Testis (tissue), 3 donors: Measurements from ENCODE around the gene CALR. TPM values are rescaled to one million over a fixed set of nuclear protein-coding genes. Genes with fewer than 3 reads are reported as not detected.

ENCODE experiments used
- DNase-seq: peaks from one replicate; pipeline ENCODE4 v3.0.0-alpha.2; 2019
- H3K27ac ChIP-seq, 2 donors: fragments of 200-600 bp; sonication (generic); one replicate each; pipeline ENCODE4 v1.5.1; 2019
- H3K27me3 ChIP-seq: fragments of 200-600 bp; sonication (generic); one replicate; pipeline ENCODE4 v1.5.1; 2019
- H3K36me3 ChIP-seq: fragments of 200-600 bp; sonication (generic); one replicate; pipeline ENCODE4 v1.5.1; 2017; ENCODE audit warnings: low read depth; ENCODE audit errors: missing control alignments
- H3K4me1 ChIP-seq: fragments of 200-600 bp; sonication (generic); one replicate; pipeline ENCODE4 v1.5.1; 2019
- H3K4me3 ChIP-seq, 2 donors: fragments of 200-600 bp; sonication (generic); one replicate each; pipeline ENCODE4 v1.5.1; 2017 to 2019
- H3K9me3 ChIP-seq: fragments of 200-600 bp; sonication (generic); one replicate; pipeline ENCODE4 v1.5.1; 2017
- POLR2A ChIP-seq: fragments of 450-650 bp; IDR thresholded peaks from one replicate; pipeline ENCODE4 v1.6.1; 2017; ENCODE audit warnings: antibody characterized with exemption, mild to moderate bottlenecking, moderate library complexity
- WGBS, 2 donors: methylation state at CpG; one replicate each; pipeline ENCODE4 v1.1.5; 2018; 5-methylcytosine and 5-hydroxymethylcytosine counted together
- intact Hi-C: fragments of 100-400 bp; cut with DNase I; formaldehyde crosslinking; loops from one replicate; pipeline ENCODE4 v1.15.1; 2023; ENCODE audit warnings: low total_unique reads
- polyA plus RNA-seq: library from polyadenylated mRNA; stranded (reverse); fragments of 350-450 nt; fragmentation: Illumina TruSeq; extraction: RNeasy Lipid Tissue Mini Kit (QIAGEN cat#74804); gene quantifications from one replicate; pipeline ENCODE4 v1.2.3, GENCODE V29; 2014; ENCODE audit warnings: low read depth, low replicate concordance; ENCODE audit not compliant: insufficient read depth
- total RNA-seq, 2 donors: library from RNA; depleted of rRNA; stranded (reverse); fragments of >200 nt; gene quantifications; one replicate each; pipeline ENCODE4 v1.2.3, GENCODE V29; 2016
- TF ChIP-seq, protein P1 (sequence below), 3 experiments: fragments of 450-650 bp in 2 of 3; fragments of 200-600 bp in 1 of 3; sonication (generic) in 1 of 3; IDR thresholded peaks; one replicate each; pipeline ENCODE4 v1.5.1; 2016 to 2019; ENCODE audit warnings: antibody characterized with exemption in 3 of 3, mild to moderate bottlenecking in 2 of 3, moderate library complexity in 1 of 3

Gene CALR
- total and polyA plus RNA-seq, 3 donors from 2014 or later, result 389 to 538 (median 467) TPM

GRCh38 chr19:12933287-12934072, 4.9 kb upstream of the CALR start, which contains the start of gene FARSA:
TSS of gene FARSA (minus strand) at chr19:12933711. CDS start at chr19:12933696, 15 bp downstream.
- H3K27me3 ChIP-seq, result no peaks in the 10 kb centered on the region
- intact Hi-C loops, result no loop called here
- no peak for TF ChIP-seq POLR2A
- TF ChIP-seq, protein P1, sequence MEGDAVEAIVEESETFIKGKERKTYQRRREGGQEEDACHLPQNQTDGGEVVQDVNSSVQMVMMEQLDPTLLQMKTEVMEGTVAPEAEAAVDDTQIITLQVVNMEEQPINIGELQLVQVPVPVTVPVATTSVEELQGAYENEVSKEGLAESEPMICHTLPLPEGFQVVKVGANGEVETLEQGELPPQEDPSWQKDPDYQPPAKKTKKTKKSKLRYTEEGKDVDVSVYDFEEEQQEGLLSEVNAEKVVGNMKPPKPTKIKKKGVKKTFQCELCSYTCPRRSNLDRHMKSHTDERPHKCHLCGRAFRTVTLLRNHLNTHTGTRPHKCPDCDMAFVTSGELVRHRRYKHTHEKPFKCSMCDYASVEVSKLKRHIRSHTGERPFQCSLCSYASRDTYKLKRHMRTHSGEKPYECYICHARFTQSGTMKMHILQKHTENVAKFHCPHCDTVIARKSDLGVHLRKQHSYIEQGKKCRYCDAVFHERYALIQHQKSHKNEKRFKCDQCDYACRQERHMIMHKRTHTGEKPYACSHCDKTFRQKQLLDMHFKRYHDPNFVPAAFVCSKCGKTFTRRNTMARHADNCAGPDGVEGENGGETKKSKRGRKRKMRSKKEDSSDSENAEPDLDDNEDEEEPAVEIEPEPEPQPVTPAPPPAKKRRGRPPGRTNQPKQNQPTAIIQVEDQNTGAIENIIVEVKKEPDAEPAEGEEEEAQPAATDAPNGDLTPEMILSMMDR (IDR thresholded peaks at IDR 0.05), result no peak
- no peaks in the 10 kb centered on the region for H3K9me3 ChIP-seq
- peaks cover 17% of the 10 kb centered on the region for H3K4me1 ChIP-seq
- peak within 1 kb of the TSS; percentile 96 for H3K4me3 ChIP-seq
- peak; percentile 98 for DNase-seq
- WGBS, 2 donors, result 0 to 1% methylated on average over 42 to 48 of the region's 51 CpGs
- no peaks in the 10 kb centered on the region for H3K36me3 ChIP-seq
- H3K27ac ChIP-seq, result peak within 1 kb of the TSS; percentile 83 to 86

GRCh38 chr19:12935071-12935470, 3.3 kb upstream of the CALR start:
- intact Hi-C loops, result no loop called here
- no peaks in the 10 kb centered on the region for H3K36me3 ChIP-seq
- no peaks in the 10 kb centered on the region for H3K27me3 ChIP-seq
- H3K4me3 ChIP-seq, result no peak overlapping the region
- H3K27ac ChIP-seq, result no peak overlapping the region
- H3K4me1 ChIP-seq, result peaks cover 25% of the 10 kb centered on the region
- H3K9me3 ChIP-seq, result no peaks in the 10 kb centered on the region
- no peak for DNase-seq
- TF ChIP-seq POLR2A, result no peak
- TF ChIP-seq, protein P1 (IDR thresholded peaks at IDR 0.05), result no peak
- WGBS, 2 donors, result 88 to 93% methylated on average over 10 of the region's 10 CpGs

- DNase-seq, result no peak
- H3K4me3 ChIP-seq, result no peak overlapping the region
- no peaks in the 10 kb centered on the region for H3K36me3 ChIP-seq
- no peak overlapping the region for H3K27ac ChIP-seq
- peaks cover 29% of the 10 kb centered on the region for H3K4me1 ChIP-seq
- intact Hi-C loops, result no loop called here
- 75 to 81% methylated on average over 7 of the region's 7 CpGs for WGBS, 2 donors
- H3K27me3 ChIP-seq, result no peaks in the 10 kb centered on the region
- H3K9me3 ChIP-seq, result no peaks in the 10 kb centered on the region
- no peak for TF ChIP-seq POLR2A
- TF ChIP-seq, protein P1 (IDR thresholded peaks at IDR 0.05), result no peak
Measured at GRCh38 chr19:12936582-12936981, 1.8 kb upstream of the CALR start.

DNA sequence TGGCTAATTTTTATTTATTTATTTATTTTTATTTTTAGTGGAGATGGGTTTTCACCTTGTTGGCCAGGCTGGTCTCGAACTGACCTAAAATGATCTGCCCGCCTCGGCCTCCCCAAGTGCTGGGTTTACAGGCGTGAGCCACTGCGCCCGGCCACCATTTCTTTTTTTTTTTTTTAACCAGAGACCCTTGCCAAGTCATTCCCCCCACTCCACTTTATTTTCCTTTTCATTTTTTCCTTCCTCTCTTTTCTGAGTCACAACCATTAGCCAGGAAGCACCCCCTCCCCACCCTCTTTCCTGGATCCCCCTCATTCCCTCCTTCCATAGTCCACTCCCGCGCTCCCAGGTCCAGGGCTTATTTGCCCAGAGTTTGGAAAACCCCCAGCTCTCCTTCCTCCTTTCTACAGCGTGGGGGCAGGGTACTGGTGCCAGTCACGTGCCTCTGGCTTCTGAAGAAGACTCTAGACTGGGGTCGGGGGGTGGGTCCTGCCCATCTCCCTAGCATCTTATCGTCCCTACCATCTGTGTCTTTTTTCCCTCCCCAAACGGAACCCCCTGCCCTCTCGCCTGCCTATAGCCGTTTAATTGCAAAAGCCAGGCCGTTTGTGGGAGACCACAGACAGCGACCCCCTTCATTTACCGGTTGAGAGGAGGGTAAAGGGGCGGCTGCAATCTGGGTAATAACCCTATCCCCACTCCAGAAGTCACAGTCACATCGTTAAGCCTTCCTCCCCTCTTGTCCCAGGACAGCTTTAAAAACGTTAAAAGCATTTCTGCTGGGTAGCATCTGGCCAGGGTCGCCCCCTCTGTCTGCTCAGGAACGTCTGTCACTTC, 1.1 kb upstream of the CALR start:
- intact Hi-C loops, result no loop called here
- 17 to 21% methylated on average over 23 of the region's 23 CpGs for WGBS, 2 donors
- peaks cover 27% of the 10 kb centered on the region for H3K4me1 ChIP-seq
- TF ChIP-seq, protein P1 (IDR thresholded peaks at IDR 0.05), result no peak
- TF ChIP-seq POLR2A, result no peak
- no peaks in the 10 kb centered on the region for H3K36me3 ChIP-seq
- no peaks in the 10 kb centered on the region for H3K27me3 ChIP-seq
- H3K9me3 ChIP-seq, result no peaks in the 10 kb centered on the region
- peak overlapping the region; percentile 84 to 98 for H3K4me3 ChIP-seq
- peak; percentile 46 for DNase-seq
- peak overlapping the region in 1 of 2 donors; percentile 58 for H3K27ac ChIP-seq
